ENCODE data around the gene LMCD1. TPM values are rescaled to one million over a fixed set of nuclear protein-coding genes. Genes with fewer than 3 reads are reported as not detected.

LMCD1 gene
- polyA plus RNA-seq, 1 of the 3 experiments (the other 2 are of a cell fraction), result 23.6 TPM

- Histone ChIP-seq H3K79me2 (ENCODE audit: insufficient read depth) (no peaks in the 10 kb centered on the region), H3F3A (replicated peaks; ENCODE audit: insufficient read depth) (no peaks in the 10 kb centered on the region), H3K9ac (no peak overlapping the region), H3K4me1 (ENCODE audit: control insufficient read depth in 1 of 2, insufficient read depth in 2 of 2, low read depth in 1 of 2, low read length in 1 of 2) (peaks cover 0 to 25% of the 10 kb centered on the region in 2 experiments; a peak in 2 of 4 replicates), H3K9me2 (no peaks in the 10 kb centered on the region), H3K4me3 (ENCODE audit: low read depth in 2 of 2, low read length in 1 of 2) (no peak overlapping the region), H3K27ac (ENCODE audit: low read depth in 2 of 2, low read length in 1 of 2) (no peak overlapping the region), H3K27me3 (ENCODE audit: insufficient read depth) (no peaks in the 10 kb centered on the region), H3K9me3 (no peaks in the 10 kb centered on the region), H3K36me3 (replicated peaks in 1 of 2; ENCODE audit: control insufficient read depth in 1 of 2, insufficient read depth in 2 of 2, low read length in 1 of 2) (peaks cover 0 to 29% of the 10 kb centered on the region in 2 experiments), H2AFZ (ENCODE audit: low read depth) (no peak overlapping the region), H4K20me1 (ENCODE audit: insufficient read depth) (no peaks in the 10 kb centered on the region), H3K4me2 (no peak overlapping the region)
- WGBS (ENCODE audit: low lambda C conversion rate), result 87% methylated on average over 6 of the region's 6 CpGs
- no peak for TF ChIP-seq RCOR1 (IDR thresholded peaks at IDR 0.05; ENCODE audit: low read length)
- TF ChIP-seq MAX (IDR thresholded peaks at IDR 0.05; ENCODE audit: low read depth), result no peak
- no peak for TF ChIP-seq SIN3A (IDR thresholded peaks at IDR 0.05; ENCODE audit: borderline replicate concordance, low read depth, low read length)
- no peak for TF ChIP-seq TAF1 (IDR thresholded peaks at IDR 0.05; ENCODE audit: borderline replicate concordance, low read depth, low read length)
- no peak for TF ChIP-seq ELF1 (IDR thresholded peaks at IDR 0.05)
- no peak for TF ChIP-seq GATA2 (CRISPR knock-in tag; IDR thresholded peaks at IDR 0.05)
- no peak for TF ChIP-seq REST (IDR thresholded peaks at IDR 0.05; ENCODE audit: low read depth, low read length)
- TF ChIP-seq NRF1 (IDR thresholded peaks at IDR 0.05; ENCODE audit: low read depth, low read length), result no peak
- no peak for TF ChIP-seq SMC3 (IDR thresholded peaks at IDR 0.05; ENCODE audit: low read depth, low read length)
- TF ChIP-seq IRF3 (IDR thresholded peaks at IDR 0.05; ENCODE audit: low read depth, low read length), result no peak
- TF ChIP-seq, protein P1, sequence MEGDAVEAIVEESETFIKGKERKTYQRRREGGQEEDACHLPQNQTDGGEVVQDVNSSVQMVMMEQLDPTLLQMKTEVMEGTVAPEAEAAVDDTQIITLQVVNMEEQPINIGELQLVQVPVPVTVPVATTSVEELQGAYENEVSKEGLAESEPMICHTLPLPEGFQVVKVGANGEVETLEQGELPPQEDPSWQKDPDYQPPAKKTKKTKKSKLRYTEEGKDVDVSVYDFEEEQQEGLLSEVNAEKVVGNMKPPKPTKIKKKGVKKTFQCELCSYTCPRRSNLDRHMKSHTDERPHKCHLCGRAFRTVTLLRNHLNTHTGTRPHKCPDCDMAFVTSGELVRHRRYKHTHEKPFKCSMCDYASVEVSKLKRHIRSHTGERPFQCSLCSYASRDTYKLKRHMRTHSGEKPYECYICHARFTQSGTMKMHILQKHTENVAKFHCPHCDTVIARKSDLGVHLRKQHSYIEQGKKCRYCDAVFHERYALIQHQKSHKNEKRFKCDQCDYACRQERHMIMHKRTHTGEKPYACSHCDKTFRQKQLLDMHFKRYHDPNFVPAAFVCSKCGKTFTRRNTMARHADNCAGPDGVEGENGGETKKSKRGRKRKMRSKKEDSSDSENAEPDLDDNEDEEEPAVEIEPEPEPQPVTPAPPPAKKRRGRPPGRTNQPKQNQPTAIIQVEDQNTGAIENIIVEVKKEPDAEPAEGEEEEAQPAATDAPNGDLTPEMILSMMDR (IDR thresholded peaks at IDR 0.05), result no peak
- TF ChIP-seq TEAD4 (IDR thresholded peaks at IDR 0.05; ENCODE audit: borderline replicate concordance, insufficient read depth), result no peak
- no peak for TF ChIP-seq FOXM1 (IDR thresholded peaks at IDR 0.05; ENCODE audit: low read depth)
- CTCF ChIA-PET, result interaction anchor here (1.4 to 2.7 kb wide), 2 partner anchors 9 to 117 kb away, joined by 4 to 8 read pairs; no protein-coding TSS in a partner anchor
- POLR2A ChIA-PET, result no interaction called here
- no peak for DNase-seq
Measured at GRCh38 chr3:8559351-8559750, 57.7 kb downstream of the LMCD1 start.
